ENCODE data around the gene KREMEN1.

GRCh38 chr22:29195118-29195963 is 122.5 kb downstream of the KREMEN1 start:
- TF ChIP-seq CTCF (IDR thresholded peaks at IDR 0.05) (no peak), POLR2A (IDR thresholded peaks at IDR 0.05) (no peak)
